IPS DF 6.9 (cell line): Measurements from ENCODE around the gene TAL1.

Experiments
- DNase-seq: peaks from one replicate; pipeline ENCODE4 v3.0.0-alpha.2; 2013; ENCODE audit warnings: low read depth, low spot score
- H3K27ac ChIP-seq: one replicate; pipeline ENCODE4 v1.5.1; 2013; ENCODE audit warnings: low read length, control low read depth
- H3K27me3 ChIP-seq: 2 replicates; pipeline ENCODE4 v1.6.1; 2013; ENCODE audit warnings: mild to moderate bottlenecking, low read length; ENCODE audit not compliant: control insufficient read depth, insufficient read depth
- H3K36me3 ChIP-seq: 2 replicates; pipeline ENCODE4 v1.6.1; 2013; ENCODE audit warnings: low read length; ENCODE audit not compliant: control insufficient read depth, insufficient read depth
- H3K4me1 ChIP-seq: 2 replicates; pipeline ENCODE4 v1.6.1; 2013; ENCODE audit warnings: low read length; ENCODE audit not compliant: control insufficient read depth, insufficient read depth
- H3K4me3 ChIP-seq: 2 replicates; pipeline ENCODE4 v1.5.1; 2013; ENCODE audit warnings: mild to moderate bottlenecking, low read length
- H3K9me3 ChIP-seq: 2 replicates; pipeline ENCODE4 v1.6.1; 2013; ENCODE audit warnings: low read length, inconsistent platforms; ENCODE audit not compliant: control insufficient read depth, insufficient read depth
- WGBS: extraction: QIAGEN DNeasy Blood & Tissue Kit; methylation state at CpG from one replicate; pipeline ENCODE4 v1.1.7; 2013; ENCODE audit warnings: mixed read lengths, missing lambda C conversion rate; ENCODE audit not compliant: insufficient read length, insufficient coverage; 5-methylcytosine and 5-hydroxymethylcytosine counted together

Gene TAL1

DNA sequence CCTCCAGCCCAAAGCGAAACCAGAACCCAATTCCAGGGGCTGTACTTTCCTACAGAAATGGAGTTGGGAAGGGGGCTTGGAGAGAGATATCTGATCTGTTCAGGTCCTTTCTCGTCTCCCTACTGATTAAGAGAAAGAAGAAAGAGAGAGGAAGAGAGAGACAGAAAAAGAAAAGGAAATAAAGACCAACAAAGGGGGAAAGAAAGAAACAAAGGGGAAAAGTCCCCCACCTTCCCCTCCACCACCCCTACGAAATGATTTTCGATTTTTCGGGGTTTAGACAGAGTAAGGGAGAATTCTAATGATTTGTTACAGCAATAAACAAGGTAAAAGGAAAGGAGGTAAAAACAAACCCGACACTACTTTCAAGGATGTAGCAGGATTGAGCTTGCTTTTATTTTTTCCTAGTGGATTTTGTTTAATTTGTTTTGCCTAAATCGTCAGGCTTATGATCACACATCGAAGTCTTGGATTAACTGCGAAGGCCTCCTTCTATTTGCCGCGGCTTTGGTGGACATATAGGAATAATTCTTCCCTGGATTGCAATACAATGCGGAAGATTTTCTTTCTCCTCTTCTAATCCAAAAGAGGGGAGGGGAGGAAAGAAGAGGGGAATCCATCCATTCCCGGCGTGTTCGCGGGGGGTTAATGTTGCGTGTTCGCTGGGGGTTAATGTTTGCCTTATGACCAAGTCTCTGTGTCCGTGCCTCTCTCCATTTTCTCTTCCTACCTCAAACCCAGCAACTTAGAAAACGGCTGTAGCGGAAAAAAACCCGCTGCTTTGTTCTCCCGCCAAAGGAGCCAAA, 1.9 kb downstream of the TAL1 start:
- H3K27me3 ChIP-seq = peaks cover 91% of the 10 kb centered on the region
- H3K36me3 ChIP-seq = no peaks in the 10 kb centered on the region
- WGBS = no CpG with 5 or more reads among the region's 23 CpGs
- no peak overlapping the region for H3K4me3 ChIP-seq
- H3K4me1 ChIP-seq = peaks cover 7% of the 10 kb centered on the region
- H3K27ac ChIP-seq = no peak overlapping the region
- DNase-seq = no peak
- H3K9me3 ChIP-seq = no peaks in the 10 kb centered on the region

DNA sequence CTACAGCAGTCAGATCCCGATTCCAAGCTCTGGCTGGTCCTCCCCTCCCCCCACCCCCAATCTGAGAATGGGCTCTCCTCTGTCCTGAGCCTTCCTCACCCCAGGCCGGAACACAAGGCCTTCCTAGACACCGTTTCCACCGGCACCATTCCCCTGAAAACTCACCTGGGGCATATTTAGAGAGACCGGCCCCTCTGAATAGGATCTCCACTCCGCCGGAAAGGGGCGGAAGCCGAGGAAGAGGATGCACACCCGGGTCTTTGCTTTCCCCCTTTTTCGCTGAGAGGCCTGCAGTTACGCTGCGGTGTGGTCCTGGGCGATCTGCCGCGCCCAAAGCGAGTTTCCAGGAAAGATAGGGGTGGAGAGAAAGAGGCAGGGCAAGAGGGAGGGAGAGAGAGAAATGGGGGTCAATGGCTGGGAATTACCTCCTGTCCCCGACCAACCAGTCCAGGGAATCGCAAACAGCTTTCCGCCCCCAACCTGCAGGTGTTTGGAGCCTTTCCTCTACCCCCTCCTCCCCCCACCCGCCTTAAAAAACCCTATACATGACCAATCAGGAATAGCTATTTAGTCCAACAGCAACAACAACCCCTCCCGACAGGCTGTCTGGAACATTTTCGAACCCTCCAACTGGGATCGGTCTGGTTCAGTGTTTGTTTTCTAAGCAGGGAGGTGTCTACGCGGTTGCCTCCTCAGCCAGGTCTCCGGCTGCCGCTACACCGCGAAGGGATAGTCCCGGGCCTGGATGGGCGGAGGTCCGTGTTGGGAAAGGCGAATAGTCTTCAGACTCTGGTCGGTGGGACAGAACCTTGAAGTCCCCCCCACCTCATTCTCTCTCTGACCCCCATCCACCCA, 2.8 kb downstream of the TAL1 start:
- peaks cover 91% of the 10 kb centered on the region for H3K27me3 ChIP-seq
- no peaks in the 10 kb centered on the region for H3K36me3 ChIP-seq
- no CpG with 5 or more reads among the region's 35 CpGs for WGBS
- H3K4me3 ChIP-seq = no peak overlapping the region
- no peak for DNase-seq
- no peak overlapping the region for H3K27ac ChIP-seq
- H3K4me1 ChIP-seq = peaks cover 7% of the 10 kb centered on the region
- H3K9me3 ChIP-seq = no peaks in the 10 kb centered on the region

DNA sequence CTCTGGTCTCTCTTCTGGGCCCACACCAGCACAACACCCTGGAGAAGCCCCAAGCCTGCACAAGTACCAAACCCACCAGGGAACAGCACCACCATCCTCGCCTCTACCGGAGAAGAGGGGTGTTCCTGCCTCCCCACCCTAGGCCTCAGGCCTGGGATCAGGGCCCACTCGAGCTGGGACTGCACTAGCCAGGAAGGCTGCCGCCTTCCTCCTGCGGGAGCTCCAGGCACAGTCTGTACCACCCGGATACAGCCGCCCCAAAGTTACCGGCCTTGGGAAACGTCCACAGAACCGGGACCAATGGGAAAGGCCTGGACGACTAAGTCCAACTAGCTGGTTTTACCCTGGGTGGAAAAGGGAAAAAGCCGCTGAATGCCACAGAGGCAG, 3.4 kb downstream of the TAL1 start:
- Histone ChIP-seq H3K4me3 (no peak overlapping the region), H3K27me3 (peaks cover 91% of the 10 kb centered on the region), H3K27ac (no peak overlapping the region), H3K36me3 (no peaks in the 10 kb centered on the region), H3K9me3 (no peaks in the 10 kb centered on the region), H3K4me1 (peaks cover 7% of the 10 kb centered on the region)
- DNase-seq = no peak
- no CpG with 5 or more reads among the region's 12 CpGs for WGBS

DNA sequence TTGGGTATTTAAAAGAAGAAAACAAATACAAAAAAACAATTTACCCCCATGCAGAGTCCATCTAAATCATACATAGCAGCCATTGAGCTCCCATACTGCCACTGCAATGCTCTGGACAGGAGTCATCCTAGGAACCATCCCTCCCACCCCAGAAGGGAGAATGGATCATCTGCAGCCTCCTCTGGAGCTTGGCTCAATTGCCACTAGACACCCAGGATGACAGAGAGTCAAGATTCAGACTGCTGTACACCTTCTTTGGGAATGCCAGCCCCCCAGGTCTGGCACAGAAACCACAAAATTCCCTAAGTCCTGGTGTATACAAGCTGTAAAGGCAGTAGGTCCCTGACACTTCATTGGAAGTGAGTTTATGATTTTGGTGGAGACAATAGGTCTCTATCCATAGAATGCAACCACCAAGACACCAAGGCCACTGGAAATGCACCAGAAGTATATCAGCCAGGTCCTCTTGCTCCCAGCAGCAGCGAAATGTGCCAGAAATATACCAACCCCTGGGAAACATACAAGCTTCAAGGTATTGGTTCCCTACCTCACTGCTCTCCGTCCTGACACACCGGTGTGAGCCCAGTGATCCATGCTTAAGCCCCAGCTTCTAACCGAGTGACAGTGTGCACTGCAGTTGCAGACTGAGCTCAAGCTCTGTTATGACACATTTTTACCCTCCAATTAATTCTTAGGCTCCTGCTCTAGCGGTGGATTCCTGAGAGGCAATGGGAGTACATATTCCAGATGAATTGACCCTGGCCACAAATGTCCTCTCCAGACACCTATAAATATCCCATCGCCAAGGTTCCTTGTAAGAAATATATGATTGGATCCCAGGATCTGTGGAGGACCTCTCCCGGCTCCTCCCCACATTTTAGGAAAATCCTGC, 4.4 kb downstream of the TAL1 start:
- peaks cover 7% of the 10 kb centered on the region for H3K4me1 ChIP-seq
- no peak for DNase-seq
- no CpG with 5 or more reads among the region's 7 CpGs for WGBS
- H3K36me3 ChIP-seq = no peaks in the 10 kb centered on the region
- H3K9me3 ChIP-seq = no peaks in the 10 kb centered on the region
- H3K4me3 ChIP-seq = no peak overlapping the region
- H3K27ac ChIP-seq = no peak overlapping the region
- peaks cover 91% of the 10 kb centered on the region for H3K27me3 ChIP-seq

- peaks cover 93% of the 10 kb centered on the region for H3K27me3 ChIP-seq
- peaks cover 7% of the 10 kb centered on the region for H3K4me1 ChIP-seq
- no CpG with 5 or more reads among the region's 4 CpGs for WGBS
- H3K27ac ChIP-seq = no peak overlapping the region
- no peaks in the 10 kb centered on the region for H3K9me3 ChIP-seq
- H3K36me3 ChIP-seq = no peaks in the 10 kb centered on the region
- no peak overlapping the region for H3K4me3 ChIP-seq
- no peak for DNase-seq
These were observed 5.2 kb downstream of the TAL1 start for GRCh38 chr1:47226839-47227215.

DNA sequence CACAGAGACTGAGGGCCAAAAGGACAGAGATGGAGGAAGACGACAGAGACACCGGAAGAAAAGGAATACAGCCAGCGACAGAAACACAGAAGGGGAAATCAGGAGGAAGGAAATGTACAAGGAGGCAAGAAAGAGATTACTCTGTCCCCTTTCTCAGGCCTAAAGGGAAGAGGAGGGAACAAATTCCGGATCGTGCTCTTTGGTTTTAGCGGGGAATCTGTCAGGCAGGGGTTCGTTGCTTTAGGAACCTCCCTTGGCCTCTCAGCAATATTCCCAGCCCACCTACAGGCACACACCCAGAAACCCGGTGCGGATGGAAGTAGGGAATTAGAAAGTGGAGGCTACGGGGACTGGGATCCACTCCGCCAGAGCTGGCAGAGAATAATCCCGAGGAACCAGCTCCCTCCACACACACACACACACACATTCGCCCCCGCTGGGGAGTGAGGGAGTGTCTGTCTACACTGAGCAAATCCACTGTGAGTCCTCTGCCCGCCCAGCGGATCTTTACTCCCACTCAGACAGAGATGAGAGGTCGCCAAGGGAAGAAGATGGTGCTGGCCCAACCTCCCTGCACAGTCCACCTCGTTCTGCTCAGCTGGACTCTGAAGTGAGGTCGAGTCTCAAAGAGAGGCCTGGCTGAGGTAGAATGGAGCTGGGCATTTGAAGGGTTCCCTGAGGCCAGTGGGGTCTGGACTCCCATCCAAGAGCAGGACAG, 5.7 kb downstream of the TAL1 start:
- Histone ChIP-seq H3K27me3 (peaks cover 93% of the 10 kb centered on the region), H3K27ac (no peak overlapping the region), H3K9me3 (no peaks in the 10 kb centered on the region), H3K4me1 (peaks cover 4% of the 10 kb centered on the region), H3K36me3 (no peaks in the 10 kb centered on the region), H3K4me3 (no peak overlapping the region)
- no CpG with 5 or more reads among the region's 19 CpGs for WGBS
- DNase-seq = no peak

GRCh38 chr1:47225430-47226100, 6.5 kb downstream of the TAL1 start:
- Histone ChIP-seq H3K4me3 (no peak overlapping the region), H3K27ac (no peak overlapping the region)
- WGBS = no CpG with 5 or more reads among the region's 79 CpGs

GRCh38 chr1:47224676-47225399, 7.2 kb downstream of the TAL1 start:
- no CpG with 5 or more reads among the region's 30 CpGs for WGBS
- Histone ChIP-seq H3K4me3 (no peak overlapping the region), H3K9me3 (no peaks in the 10 kb centered on the region), H3K4me1 (peaks cover 3% of the 10 kb centered on the region), H3K36me3 (no peaks in the 10 kb centered on the region), H3K27me3 (peaks cover 88% of the 10 kb centered on the region), H3K27ac (no peak overlapping the region)
- DNase-seq = no peak

More at GRCh38 chr1:47225430-47226100, 6.5 kb downstream of the TAL1 start:
- H3K36me3 ChIP-seq = no peaks in the 10 kb centered on the region
- no peaks in the 10 kb centered on the region for H3K9me3 ChIP-seq
- no peak for DNase-seq
- H3K4me1 ChIP-seq = peaks cover 3% of the 10 kb centered on the region
- peaks cover 92% of the 10 kb centered on the region for H3K27me3 ChIP-seq
